Measurements from ENCODE around the gene GMEB2.

GMEB2 gene

DNA sequence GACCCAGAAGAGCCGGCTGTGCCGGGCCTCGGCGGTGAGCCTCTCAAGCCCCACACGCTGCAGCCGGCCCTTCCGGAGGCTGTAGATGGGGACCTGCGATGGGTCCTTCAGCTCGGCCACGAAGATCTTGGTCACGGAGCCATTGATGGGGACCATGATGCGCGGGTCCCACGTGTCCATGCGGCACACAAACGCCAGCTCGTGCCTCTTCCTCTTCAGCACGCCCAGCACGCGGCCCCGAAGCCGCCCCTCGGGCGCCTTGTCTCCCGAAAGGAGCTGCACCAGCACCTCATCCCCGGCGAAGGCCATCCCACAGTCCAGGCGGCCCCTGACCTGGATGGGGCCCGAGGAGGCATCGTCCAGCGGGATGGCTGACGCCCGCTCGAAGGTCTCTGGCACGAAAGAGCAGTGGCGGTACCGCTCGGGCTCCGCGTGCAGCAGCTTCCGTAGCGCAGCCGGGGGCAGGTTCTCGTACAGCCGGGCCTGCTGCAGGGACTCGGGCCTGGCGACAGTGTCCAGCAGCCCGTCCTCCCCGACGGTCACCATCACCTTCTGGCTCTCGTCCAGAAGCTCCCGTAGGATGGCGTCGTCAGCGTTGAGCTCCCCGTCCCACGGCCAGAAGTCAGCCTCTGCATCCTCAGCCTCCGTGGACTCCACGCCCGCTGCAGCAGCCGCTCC, 61.7 kb downstream of the GMEB2 start:
- ChIA-PET POLR2A (interaction anchor here (0.7 to 0.9 kb wide), 2 partner anchors 10 to 12 kb away, joined by 3 read pairs; no protein-coding TSS in a partner anchor), CTCF (interaction anchor here (1.8 to 1.9 kb wide), 2 partner anchors 11 to 27 kb away, joined by 4 to 8 read pairs; partner anchors contain the start of genes FNDC11 and PTK6)
- DNase-seq (ENCODE audit: extremely low spot score) = no peak
- TF ChIP-seq, protein P1, sequence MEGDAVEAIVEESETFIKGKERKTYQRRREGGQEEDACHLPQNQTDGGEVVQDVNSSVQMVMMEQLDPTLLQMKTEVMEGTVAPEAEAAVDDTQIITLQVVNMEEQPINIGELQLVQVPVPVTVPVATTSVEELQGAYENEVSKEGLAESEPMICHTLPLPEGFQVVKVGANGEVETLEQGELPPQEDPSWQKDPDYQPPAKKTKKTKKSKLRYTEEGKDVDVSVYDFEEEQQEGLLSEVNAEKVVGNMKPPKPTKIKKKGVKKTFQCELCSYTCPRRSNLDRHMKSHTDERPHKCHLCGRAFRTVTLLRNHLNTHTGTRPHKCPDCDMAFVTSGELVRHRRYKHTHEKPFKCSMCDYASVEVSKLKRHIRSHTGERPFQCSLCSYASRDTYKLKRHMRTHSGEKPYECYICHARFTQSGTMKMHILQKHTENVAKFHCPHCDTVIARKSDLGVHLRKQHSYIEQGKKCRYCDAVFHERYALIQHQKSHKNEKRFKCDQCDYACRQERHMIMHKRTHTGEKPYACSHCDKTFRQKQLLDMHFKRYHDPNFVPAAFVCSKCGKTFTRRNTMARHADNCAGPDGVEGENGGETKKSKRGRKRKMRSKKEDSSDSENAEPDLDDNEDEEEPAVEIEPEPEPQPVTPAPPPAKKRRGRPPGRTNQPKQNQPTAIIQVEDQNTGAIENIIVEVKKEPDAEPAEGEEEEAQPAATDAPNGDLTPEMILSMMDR (IDR thresholded peaks at IDR 0.05; ENCODE audit: control extremely low read depth, extremely low read depth, low read depth, missing control alignments) = no peak

DNA sequence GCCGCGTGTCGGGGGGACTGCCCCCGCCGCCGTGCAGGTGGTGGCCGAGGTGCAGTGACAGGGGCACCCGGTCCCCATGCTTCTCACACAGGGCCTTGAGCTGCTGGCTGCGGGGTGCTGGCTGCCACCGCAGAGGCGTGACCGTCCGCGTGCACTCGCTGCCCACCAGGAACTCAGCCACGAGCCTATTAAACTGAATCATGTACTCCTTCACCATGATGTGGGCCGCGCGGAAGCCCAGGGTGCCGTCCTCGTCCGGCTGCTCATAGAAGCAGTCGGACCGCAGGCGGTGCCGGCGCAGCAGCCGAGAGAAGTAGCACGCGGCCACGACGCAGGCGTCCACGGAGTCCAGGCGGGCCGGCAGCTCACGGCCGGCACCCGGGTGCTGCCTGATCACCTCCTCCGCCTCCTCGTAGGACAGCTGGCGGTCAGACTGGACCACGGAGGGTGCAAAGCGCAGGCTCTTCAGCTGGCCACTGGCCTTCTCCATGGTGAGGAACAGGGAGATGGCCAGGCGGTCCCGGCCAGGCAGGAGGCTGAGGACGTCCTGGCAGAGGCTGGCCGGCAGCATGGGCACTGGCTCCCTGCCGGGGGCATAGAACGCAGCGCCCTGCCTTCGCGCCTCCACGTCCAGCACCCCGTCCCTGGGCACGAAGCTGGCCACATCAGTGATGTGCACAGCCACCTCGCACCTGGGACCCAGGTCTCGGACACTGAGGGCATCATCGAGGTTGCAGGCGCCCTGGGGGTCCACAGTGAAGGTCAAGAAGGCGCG, 62.7 kb downstream of the GMEB2 start:
- POLR2A ChIA-PET = no interaction called here

DNA sequence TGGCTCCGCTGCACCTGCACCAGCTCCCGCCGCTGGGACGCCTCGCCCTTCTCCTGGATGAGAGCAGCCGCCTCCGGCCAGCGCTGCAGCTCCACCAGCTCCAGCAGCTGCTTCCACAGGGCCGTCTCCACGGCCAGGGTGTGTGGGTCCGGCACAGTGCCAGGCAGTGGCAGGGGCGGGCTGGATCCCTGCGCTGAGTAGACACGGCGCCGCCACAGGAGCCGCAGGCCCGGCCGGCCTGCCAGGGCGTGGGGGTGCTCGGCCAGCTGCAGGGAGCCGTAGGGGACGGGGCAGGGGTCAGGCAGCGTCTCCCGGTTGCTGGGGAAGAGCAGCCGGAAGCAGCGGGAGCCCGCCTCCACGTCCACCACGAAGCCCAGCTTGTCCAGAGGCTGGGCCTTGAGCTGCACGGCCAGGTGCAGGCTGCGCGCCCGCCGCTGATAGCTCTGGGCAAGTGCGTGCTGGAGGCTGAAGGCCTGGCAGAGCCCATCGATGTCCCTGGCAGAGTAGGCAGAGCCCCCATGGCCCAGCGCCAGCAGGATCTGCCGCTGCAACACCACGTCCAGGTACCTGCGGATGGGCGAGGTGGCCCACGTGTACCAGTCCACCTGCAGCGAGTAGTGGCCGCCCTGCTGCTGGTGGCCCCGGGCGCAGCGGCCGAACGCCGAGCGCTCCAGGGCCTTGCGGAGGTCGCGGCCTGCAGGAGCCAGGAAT, 63.5 kb downstream of the GMEB2 start:
- DNase-seq (ENCODE audit: extremely low spot score) = no peak
- ChIA-PET CTCF (interaction anchor here (3.9 kb wide), 1 partner anchor 26 kb away, joined by 15 read pairs; the partner anchor contains the start of gene PTK6), POLR2A (interaction anchor here (1.2 kb wide), 1 partner anchor 18 kb away, joined by 4 read pairs; no protein-coding TSS in a partner anchor)

More for the DNA sequence above, 62.7 kb downstream of the GMEB2 start:
- TF ChIP-seq, protein P1 (IDR thresholded peaks at IDR 0.05; ENCODE audit: control extremely low read depth, extremely low read depth, low read depth, missing control alignments) = no peak
- DNase-seq (ENCODE audit: extremely low spot score) = no peak
- CTCF ChIA-PET = interaction anchor here (3.9 kb wide), 1 partner anchor 26 kb away, joined by 15 read pairs; the partner anchor contains the start of gene PTK6

DNA sequence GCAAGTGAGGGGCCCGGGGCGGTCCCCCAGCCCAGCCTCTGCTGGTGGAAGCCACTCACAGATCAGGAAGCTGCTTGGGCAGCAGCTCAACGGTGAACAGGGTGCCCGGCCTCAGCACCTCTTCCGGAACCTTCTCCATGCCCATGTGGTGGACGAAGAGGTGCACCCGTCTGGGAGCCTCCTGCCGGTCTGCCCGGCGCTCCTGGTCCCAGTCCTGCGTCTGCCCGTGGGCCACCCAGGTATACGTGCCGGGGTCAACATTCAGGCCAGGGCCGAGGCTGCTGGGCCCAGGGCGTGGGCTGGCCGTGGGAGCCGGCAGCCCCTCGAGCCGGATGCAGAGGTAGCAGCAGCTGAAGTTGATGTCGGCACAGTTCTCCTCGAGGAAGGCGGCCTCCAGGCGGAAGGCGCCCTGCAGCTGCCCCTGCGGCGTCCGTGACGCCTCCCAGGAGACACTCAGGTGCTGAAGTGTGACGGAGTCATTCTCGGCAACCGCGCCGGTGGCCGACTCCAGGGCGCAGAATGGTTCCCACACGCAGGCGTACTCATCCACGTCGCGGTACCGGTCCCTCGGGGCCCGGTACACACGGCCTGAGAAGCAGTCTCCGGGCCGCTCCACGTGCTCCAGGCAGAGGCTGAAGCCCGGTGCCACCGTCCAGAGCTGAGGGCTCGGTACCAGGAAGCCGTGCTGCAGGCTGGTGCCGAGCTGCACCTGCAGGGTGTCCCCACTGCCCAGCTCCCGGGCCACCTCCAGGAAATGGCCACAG, 64.3 kb downstream of the GMEB2 start:
- ChIA-PET CTCF (interaction anchor here (3.9 kb wide), 1 partner anchor 25 kb away, joined by 15 read pairs; the partner anchor contains the start of gene PTK6), POLR2A (interaction anchor here (1.2 kb wide), 1 partner anchor 19 kb away, joined by 4 read pairs; no protein-coding TSS in a partner anchor)
- TF ChIP-seq, protein P1 (IDR thresholded peaks at IDR 0.05; ENCODE audit: control extremely low read depth, extremely low read depth, low read depth, missing control alignments) = no peak
- no peak for DNase-seq (ENCODE audit: extremely low spot score)

More for the DNA sequence above, 63.5 kb downstream of the GMEB2 start:
- TF ChIP-seq, protein P1 (IDR thresholded peaks at IDR 0.05; ENCODE audit: control extremely low read depth, extremely low read depth, low read depth, missing control alignments) = no peak

DNA sequence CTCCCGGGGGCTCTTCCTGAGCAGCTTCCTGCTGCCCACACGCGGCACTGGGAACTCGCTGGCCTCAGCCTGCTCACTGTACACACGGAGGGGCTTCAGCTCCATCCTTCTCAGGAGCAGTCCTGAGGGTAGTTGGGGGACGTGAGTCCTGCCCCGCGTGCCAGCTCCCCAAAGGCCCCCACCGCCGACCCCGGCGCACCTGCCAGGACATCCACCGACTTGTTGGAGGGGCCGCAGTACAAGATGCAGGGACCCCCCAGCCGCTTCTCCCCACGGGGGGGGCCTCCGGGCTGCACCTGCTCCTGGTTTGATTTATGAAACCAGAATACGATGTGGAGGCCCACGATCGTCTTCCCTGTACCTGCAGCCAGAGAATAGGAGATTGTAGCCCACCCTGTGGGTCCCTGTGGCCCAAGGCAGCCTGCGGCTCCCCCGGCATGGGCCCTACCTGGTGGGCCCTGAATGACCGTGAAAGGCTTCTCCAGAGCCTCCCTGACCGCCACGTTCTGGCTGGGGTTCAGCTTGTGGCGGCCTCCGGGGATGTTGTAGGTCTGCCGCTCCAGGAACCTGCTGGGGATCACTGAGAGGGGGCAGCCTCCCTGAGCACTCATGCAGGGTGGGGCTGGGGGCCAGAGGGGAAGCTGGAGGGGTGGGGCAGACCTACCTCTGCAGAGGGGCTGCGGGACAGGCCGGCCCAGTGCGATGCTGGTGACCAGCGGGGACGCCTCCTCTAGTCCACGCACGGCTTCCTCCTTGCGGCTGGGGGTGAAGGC, 65.1 kb downstream of the GMEB2 start:
- TF ChIP-seq, protein P1 (IDR thresholded peaks at IDR 0.05; ENCODE audit: control extremely low read depth, extremely low read depth, low read depth, missing control alignments) = no peak
- CTCF ChIA-PET = interaction anchor here (0.9 to 3.9 kb wide), 2 partner anchors 24 to 478 kb away, joined by 3 to 15 read pairs; partner anchors contain the start of gene PTK6
- POLR2A ChIA-PET = interaction anchor here (1.2 kb wide), 1 partner anchor 20 kb away, joined by 4 read pairs; no protein-coding TSS in a partner anchor
- no peak for DNase-seq (ENCODE audit: extremely low spot score)
